Measurements from ENCODE around the gene KRTAP10-4. TPM values are rescaled to one million over a fixed set of nuclear protein-coding genes. Genes with fewer than 3 reads are reported as not detected.

KRTAP10-4 gene
- total and polyA plus RNA-seq, 12 donors: not detected

- TF ChIP-seq CTCF (IDR thresholded peaks at IDR 0.05) (peak in 3 of 6 experiments; percentile 17 to 26 (median 19)), POLR2A (IDR thresholded peaks at IDR 0.05) (no peak)
- H3K4me3 ChIP-seq: no peak overlapping the region
- no peaks in the 10 kb centered on the region for H3K36me3 ChIP-seq (replicated peaks in 1 of 2)
- H3K27ac ChIP-seq: no peak overlapping the region
- intact Hi-C loops (cut with DNase I): no loop called here
- 13 to 29% (median 21%) methylated on average over 3 to 4 of the region's 4 CpGs for whole genome bisulfite sequencing, 4 donors
- no peaks in the 10 kb centered on the region for H3K9me3 ChIP-seq (replicated peaks in 1 of 3)
- no peaks in the 10 kb centered on the region for H3K27me3 ChIP-seq
- no peaks in the 10 kb centered on the region for H3K4me1 ChIP-seq (replicated peaks in 1 of 2)
- DNase-seq: peak in 5 of 7 donors; percentile 24 to 40 (median 36)
Measured at GRCh38 chr21:44618504-44618903, 45.0 kb downstream of the KRTAP10-4 start.

DNA sequence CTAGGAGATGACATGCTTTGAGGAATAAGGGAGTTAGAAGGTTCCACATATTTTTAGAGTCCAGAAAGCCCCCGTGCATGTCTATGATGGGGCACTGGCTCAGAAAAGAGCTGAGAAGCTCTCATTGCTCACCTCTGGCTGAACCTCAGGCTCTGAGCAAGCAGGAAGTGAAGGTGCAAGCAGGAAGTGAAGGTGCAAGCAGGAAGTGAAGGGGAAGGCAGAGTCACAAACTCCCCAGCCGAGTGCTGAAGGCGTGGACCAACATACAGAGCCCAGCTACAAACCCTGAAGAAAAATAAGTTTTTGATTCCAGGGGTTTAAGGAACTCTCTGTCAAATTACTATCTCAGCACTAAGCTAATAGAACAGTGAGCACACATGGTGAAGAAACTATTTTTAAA is 45.4 kb downstream of the KRTAP10-4 start:
- WGBS, 4 donors: 55 to 66% (median 60%) methylated on average over 3 of the region's 3 CpGs
- no peak overlapping the region for H3K27ac ChIP-seq

GRCh38 chr21:44619886-44620285 is 46.4 kb downstream of the KRTAP10-4 start:
- Histone ChIP-seq H3K27me3 (no peaks in the 10 kb centered on the region), H3K9me3 (replicated peaks in 1 of 3) (no peaks in the 10 kb centered on the region), H3K27ac (no peak overlapping the region), H3K4me1 (replicated peaks in 1 of 2) (no peaks in the 10 kb centered on the region), H3K36me3 (replicated peaks in 1 of 2) (no peaks in the 10 kb centered on the region), H3K4me3 (no peak overlapping the region)
- WGBS, 4 donors: 79 to 83% (median 81%) methylated on average over 6 of the region's 6 CpGs
- intact Hi-C loops (cut with DNase I): no loop called here
- DNase-seq: no peak
- TF ChIP-seq POLR2A (IDR thresholded peaks at IDR 0.05) (no peak), CTCF (IDR thresholded peaks at IDR 0.05) (no peak)

More for the DNA sequence above, 45.4 kb downstream of the KRTAP10-4 start:
- no peaks in the 10 kb centered on the region for H3K36me3 ChIP-seq (replicated peaks in 1 of 2)
- H3K9me3 ChIP-seq (replicated peaks in 1 of 3): no peaks in the 10 kb centered on the region
- no peaks in the 10 kb centered on the region for H3K27me3 ChIP-seq
- TF ChIP-seq POLR2A (IDR thresholded peaks at IDR 0.05) (no peak), CTCF (IDR thresholded peaks at IDR 0.05) (no peak)
- no peak overlapping the region for H3K4me3 ChIP-seq
- no peak for DNase-seq
- intact Hi-C loops (cut with DNase I): no loop called here
- no peaks in the 10 kb centered on the region for H3K4me1 ChIP-seq (replicated peaks in 1 of 2)

DNA sequence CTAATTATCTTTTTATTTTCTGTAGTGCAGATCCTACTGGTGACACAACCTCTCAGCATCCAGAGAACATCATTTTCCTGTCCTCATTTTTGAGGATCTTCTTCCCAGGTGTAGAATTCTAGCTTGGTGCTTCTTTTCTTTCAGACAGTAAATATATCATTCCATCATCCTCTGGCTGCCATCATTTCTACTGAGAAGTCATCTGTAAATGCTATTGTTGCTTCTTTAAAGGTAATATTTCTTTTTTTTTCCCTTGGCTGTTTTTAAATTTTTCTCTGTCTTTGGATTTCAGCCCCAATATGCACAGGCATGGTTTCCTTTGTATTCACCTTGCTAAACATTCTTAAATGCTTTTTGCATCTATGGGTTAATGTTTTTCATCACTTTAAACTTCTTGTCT is 50.0 kb downstream of the KRTAP10-4 start:
- H3K4me1 ChIP-seq (replicated peaks in 1 of 2): no peaks in the 10 kb centered on the region
- no peak for DNase-seq
- H3K27me3 ChIP-seq: no peaks in the 10 kb centered on the region
- no peak for TF ChIP-seq CTCF (IDR thresholded peaks at IDR 0.05)
- no peak for TF ChIP-seq POLR2A (IDR thresholded peaks at IDR 0.05)
- H3K27ac ChIP-seq: no peak overlapping the region
- no peak overlapping the region for H3K4me3 ChIP-seq
- H3K9me3 ChIP-seq (replicated peaks in 1 of 3): no peaks in the 10 kb centered on the region
- no peaks in the 10 kb centered on the region for H3K36me3 ChIP-seq (replicated peaks in 1 of 2)
- intact Hi-C loops (cut with DNase I): no loop called here

Other genes starting within 250 kb of the KRTAP10-4 start
- 10 to 100 TPM; 12.4 to 73.5 (median 35.7) TPM for gene CFAP410, start 234.3 kb upstream of the KRTAP10-4 start, total RNA-seq
- 100 to 1,000 TPM in 2 of 3 donors, 1 to 10 TPM in 1; 1.4 to 149 (median 116) TPM for gene CFAP410, start 234.3 kb upstream of the KRTAP10-4 start, polyA plus RNA-seq
- 10 to 100 TPM in 5 of 9 donors, 1 to 10 TPM in 4; 1.9 to 16.0 (median 10.9) TPM for gene TRPM2, start 220.1 kb upstream of the KRTAP10-4 start, total RNA-seq
- gene TRPM2, start 220.1 kb upstream of the KRTAP10-4 start, polyA plus RNA-seq: 10 to 100 TPM in 2 of 3 donors, 1 to 10 TPM in 1; 1.5 to 28.3 (median 17.3) TPM
- gene LRRC3, start 118.2 kb upstream of the KRTAP10-4 start, total RNA-seq: 1 to 10 TPM in 7 of 9 donors, under 1 TPM in 2; 0.67 to 3.2 (median 2.3) TPM
- gene LRRC3, start 118.2 kb upstream of the KRTAP10-4 start, polyA plus RNA-seq: 1 to 10 TPM in 2 of 3 donors, under 1 TPM in 1; 0.97 to 1.9 (median 1.0) TPM
- gene KRTAP10-1, start 33.5 kb upstream of the KRTAP10-4 start, total RNA-seq: not detected
- not detected for gene KRTAP10-1, start 33.5 kb upstream of the KRTAP10-4 start, polyA plus RNA-seq
- not detected for gene KRTAP10-2, start 22.2 kb upstream of the KRTAP10-4 start, total RNA-seq
- gene KRTAP10-2, start 22.2 kb upstream of the KRTAP10-4 start, polyA plus RNA-seq: not detected
- gene KRTAP10-3, start 14.9 kb upstream of the KRTAP10-4 start, total RNA-seq: not detected
- not detected for gene KRTAP10-3, start 14.9 kb upstream of the KRTAP10-4 start, polyA plus RNA-seq
- not detected for gene KRTAP10-5, start 6.9 kb downstream of the KRTAP10-4 start, total RNA-seq
- gene KRTAP10-5, start 6.9 kb downstream of the KRTAP10-4 start, polyA plus RNA-seq: not detected
- not detected for gene KRTAP10-6, start 18.8 kb downstream of the KRTAP10-4 start, total RNA-seq
- gene KRTAP10-6, start 18.8 kb downstream of the KRTAP10-4 start, polyA plus RNA-seq: not detected
- gene KRTAP10-7, start 26.9 kb downstream of the KRTAP10-4 start, total RNA-seq: not detected
- not detected for gene KRTAP10-7, start 26.9 kb downstream of the KRTAP10-4 start, polyA plus RNA-seq
- not detected for gene KRTAP10-8, start 38.4 kb downstream of the KRTAP10-4 start, total RNA-seq
- not detected for gene KRTAP10-8, start 38.4 kb downstream of the KRTAP10-4 start, polyA plus RNA-seq
- not detected for gene KRTAP10-9, start 53.4 kb downstream of the KRTAP10-4 start, total RNA-seq
- not detected for gene KRTAP10-9, start 53.4 kb downstream of the KRTAP10-4 start, polyA plus RNA-seq
- not detected for gene KRTAP10-10, start 63.6 kb downstream of the KRTAP10-4 start, total RNA-seq
- not detected for gene KRTAP10-10, start 63.6 kb downstream of the KRTAP10-4 start, polyA plus RNA-seq
- not detected for gene KRTAP10-11, start 72.7 kb downstream of the KRTAP10-4 start, total RNA-seq
- not detected for gene KRTAP10-11, start 72.7 kb downstream of the KRTAP10-4 start, polyA plus RNA-seq
- not detected for gene KRTAP12-4, start 80.9 kb downstream of the KRTAP10-4 start, total RNA-seq
- not detected for gene KRTAP12-4, start 80.9 kb downstream of the KRTAP10-4 start, polyA plus RNA-seq
- not detected for gene KRTAP12-3, start 84.2 kb downstream of the KRTAP10-4 start, total RNA-seq
- not detected for gene KRTAP12-3, start 84.2 kb downstream of the KRTAP10-4 start, polyA plus RNA-seq
- gene KRTAP12-2, start 93.2 kb downstream of the KRTAP10-4 start, total RNA-seq: not detected
- not detected for gene KRTAP12-2, start 93.2 kb downstream of the KRTAP10-4 start, polyA plus RNA-seq
- gene KRTAP12-1, start 108.4 kb downstream of the KRTAP10-4 start, total RNA-seq: not detected
- not detected for gene KRTAP12-1, start 108.4 kb downstream of the KRTAP10-4 start, polyA plus RNA-seq
- not detected for gene KRTAP10-12, start 123.4 kb downstream of the KRTAP10-4 start, total RNA-seq
- gene KRTAP10-12, start 123.4 kb downstream of the KRTAP10-4 start, polyA plus RNA-seq: not detected
- not detected for gene TSPEAR, start 137.8 kb downstream of the KRTAP10-4 start, total RNA-seq
- not detected for gene TSPEAR, start 137.8 kb downstream of the KRTAP10-4 start, polyA plus RNA-seq
- gene UBE2G2, start 228.1 kb downstream of the KRTAP10-4 start, total RNA-seq: 10 to 100 TPM; 50.8 to 99.9 (median 74.0) TPM
- 10 to 100 TPM; 44.8 to 72.8 (median 63.7) TPM for gene UBE2G2, start 228.1 kb downstream of the KRTAP10-4 start, polyA plus RNA-seq
- 10 to 100 TPM; 61.1 to 92.3 (median 79.4) TPM for gene SUMO3, start 244.3 kb downstream of the KRTAP10-4 start, total RNA-seq
- 10 to 100 TPM; 21.1 to 70.6 (median 36.4) TPM for gene SUMO3, start 244.3 kb downstream of the KRTAP10-4 start, polyA plus RNA-seq